Endothelial cell of umbilical vein (primary cell): ENCODE results near the gene ARTN. TPM values are rescaled to one million over a fixed set of nuclear protein-coding genes. Genes with fewer than 3 reads are reported as not detected.

Experiments used
- BruUV-seq: library from RNA; stranded (reverse); fragments of 400-500 nt; replicated peaks from 2 replicates; lab custom pipeline; 2021; lab: Mats Ljungman, UMichigan
- CTCF ChIA-PET: fragments of 300-600, 350-600 bp; sonication (Branson Sonifier 250); formaldehyde crosslinking; loops from one replicate; lab custom pipeline; 2021; ENCODE audit warnings: antibody characterized with exemption, inconsistent platforms; lab: Charles Lee
- POLR2A ChIA-PET: fragments of 300-600, 350-600 bp; sonication (Branson Sonifier 250); formaldehyde crosslinking; loops from one replicate; lab custom pipeline; 2021; ENCODE audit warnings: antibody characterized with exemption, inconsistent platforms; lab: Charles Lee
- DNase-seq: peaks from one replicate; pipeline ENCODE4 v3.0.0-alpha.2; 2011; ENCODE audit warnings: low read depth, low spot score
- FAIRE-seq: peaks from 2 replicates; lab custom pipeline; 2011; peaks lifted over from hg19 to GRCh38; lab: Jason Lieb, UNC
- H2AFZ ChIP-seq: 2 replicates; pipeline ENCODE4 v1.6.0; 2012; ENCODE audit warnings: low read depth, low read length, control low read depth, inconsistent platforms
- H3K27ac ChIP-seq: 2 replicates; pipeline ENCODE4 v1.5.1; 2011; ENCODE audit warnings: low read depth, mild to moderate bottlenecking, control low read depth, low read length, moderate library complexity; ENCODE audit not compliant: insufficient read depth
- H3K27me3 ChIP-seq, 2 experiments: 2 replicates each; pipeline versions ENCODE4 v1.6.0 to v1.6.1; 2011; ENCODE audit warnings: low read length in 2 of 2, mixed read lengths in 1 of 2; ENCODE audit not compliant: control insufficient read depth in 2 of 2, insufficient read depth in 2 of 2
- H3K36me3 ChIP-seq, 2 experiments: 2 replicates in 1 of 2; 3 replicates in 1 of 2; pipeline ENCODE4 v1.5.1; 2011; ENCODE audit warnings: low read length in 2 of 2, mild to moderate bottlenecking in 1 of 2, moderate library complexity in 1 of 2; ENCODE audit not compliant: control insufficient read depth in 2 of 2, insufficient read depth in 2 of 2; ENCODE audit errors: extremely low read depth in 1 of 2
- H3K4me1 ChIP-seq: 3 replicates; pipeline ENCODE4 v1.5.1; 2011; ENCODE audit warnings: mild to moderate bottlenecking, low read length; ENCODE audit not compliant: control insufficient read depth, insufficient read depth; ENCODE audit errors: extremely low read depth
- H3K4me2 ChIP-seq: 2 replicates; pipeline ENCODE4 v1.6.1; 2011; ENCODE audit warnings: low read length, control low read depth, mixed read lengths; ENCODE audit not compliant: insufficient read depth
- H3K4me3 ChIP-seq, 3 experiments: fragments of 200-600 bp in 1 of 3; sonication (generic), shearing (Covaris generic) in 1 of 3; replicated peaks in 1 of 3; 2 replicates each; pipeline ENCODE4 v1.5.1; 2011 to 2016; ENCODE audit warnings: control low read depth in 3 of 3, low read length in 3 of 3, mild to moderate bottlenecking in 2 of 3, inconsistent platforms in 1 of 3, low read depth in 1 of 3, moderate library complexity in 1 of 3; ENCODE audit not compliant: insufficient read depth in 1 of 3
- H3K79me2 ChIP-seq: 2 replicates; pipeline ENCODE4 v1.6.0; 2012; ENCODE audit warnings: low read length, inconsistent platforms; ENCODE audit not compliant: control insufficient read depth, insufficient read depth
- H3K9ac ChIP-seq: replicated peaks from 2 replicates; pipeline ENCODE3; 2011; ENCODE audit warnings: low read length, control low read depth; ENCODE audit not compliant: insufficient read depth; ENCODE audit errors: extremely low read depth
- H3K9me1 ChIP-seq: replicated peaks from 3 replicates; pipeline ENCODE4 v1.6.0; 2011; ENCODE audit warnings: mild to moderate bottlenecking, low read length; ENCODE audit not compliant: control insufficient read depth, insufficient read depth; ENCODE audit errors: extremely low read depth
- H3K9me3 ChIP-seq: replicated peaks from 2 replicates; pipeline ENCODE4 v1.5.1; 2012; ENCODE audit warnings: low read length, inconsistent platforms; ENCODE audit not compliant: control insufficient read depth, insufficient read depth
- H4K20me1 ChIP-seq: replicated peaks from 2 replicates; pipeline ENCODE3; 2011; ENCODE audit warnings: mild to moderate bottlenecking, low read length; ENCODE audit not compliant: control insufficient read depth, insufficient read depth; ENCODE audit errors: extremely low read depth
- CTCF ChIP-seq, 2 donors: IDR thresholded peaks; 1 replicate in 1 of 2; 2 replicates in 1 of 2; pipeline ENCODE4 v1.5.1; 2011; ENCODE audit warnings: low read length in 2 of 2, mild to moderate bottlenecking in 2 of 2, moderate library complexity in 2 of 2, control low read depth in 1 of 2, inconsistent platforms in 1 of 2, low read depth in 1 of 2; ENCODE audit not compliant: insufficient read depth in 1 of 2; ENCODE audit errors: extremely low read depth in 1 of 2
- EZH2 ChIP-seq: IDR thresholded peaks from 2 replicates; pipeline ENCODE4 v1.6.1; 2012; ENCODE audit warnings: borderline replicate concordance, low read depth, mild to moderate bottlenecking, moderate library complexity, low read length, inconsistent platforms; ENCODE audit not compliant: severe bottlenecking
- FOS ChIP-seq: IDR thresholded peaks from 2 replicates; pipeline ENCODE4 v1.6.1; 2011; ENCODE audit warnings: mild to moderate bottlenecking, low read length, moderate library complexity, borderline replicate concordance; ENCODE audit not compliant: insufficient read depth
- GATA2 ChIP-seq: IDR thresholded peaks from 2 replicates; pipeline ENCODE4 v1.7.0; 2011; ENCODE audit warnings: low read depth, mild to moderate bottlenecking, moderate library complexity, mixed read lengths, low read length; ENCODE audit not compliant: insufficient read length, insufficient read depth
- JUN ChIP-seq: IDR thresholded peaks from 2 replicates; pipeline ENCODE4 v1.6.1; 2011; ENCODE audit warnings: borderline replicate concordance, low read depth; ENCODE audit not compliant: insufficient read length, insufficient read depth
- MYC ChIP-seq: IDR thresholded peaks from one replicate; pipeline ENCODE4 v1.6.1; 2011; ENCODE audit warnings: mild to moderate bottlenecking, low read depth, low read length
- POLR2A ChIP-seq: IDR thresholded peaks from 2 replicates; pipeline ENCODE4 v1.6.1; 2012; ENCODE audit warnings: low read depth, mild to moderate bottlenecking, control low read depth, low read length
- POLR2AphosphoS5 ChIP-seq: IDR thresholded peaks from 2 replicates; pipeline ENCODE4 v1.6.1; 2012; ENCODE audit warnings: low read depth, mild to moderate bottlenecking, control low read depth, low read length, moderate library complexity; ENCODE audit not compliant: insufficient read depth
- dilution Hi-C: fragments of 300-500 bp; cut with MboI; formaldehyde crosslinking; loops from one replicate; pipeline ENCODE4 v1.15.0; 2019; ENCODE audit warnings: low sequenced_read_pairs; ENCODE audit not compliant: extremely low pct_ligation_motif_present
- intact Hi-C: fragments of 100-400 bp; cut with micrococcal nuclease; formaldehyde crosslinking; loops from one replicate; pipeline ENCODE4 v1.10.0; 2022
- polyA plus RNA-seq, 4 experiments: library from polyadenylated mRNA; depleted of rRNA in 3 of 4; stranded (reverse) in 3 of 4; unstranded in 1 of 4; fragments of >200 nt; gene quantifications; 2 replicates each; pipeline versions ENCODE4 v1.2.1 to v1.2.3, GENCODE V29; 2011 to 2012; ENCODE audit warnings: missing spikeins in 1 of 4
- total RNA-seq: library from RNA; stranded (reverse); gene quantifications from 2 replicates; pipeline ENCODE4 v1.2.3, GENCODE V29; 2021
- TF ChIP-seq, protein P1 (sequence below): IDR thresholded peaks from 2 replicates; pipeline ENCODE4 v1.6.1; 2011; ENCODE audit not compliant: insufficient read depth, insufficient read length

The ARTN gene
- total and polyA plus RNA-seq, 2 donors (not counting 3 experiments of a cell fraction or from before 2014, with no cell fraction given), result 0.11 to 0.18 TPM

DNA sequence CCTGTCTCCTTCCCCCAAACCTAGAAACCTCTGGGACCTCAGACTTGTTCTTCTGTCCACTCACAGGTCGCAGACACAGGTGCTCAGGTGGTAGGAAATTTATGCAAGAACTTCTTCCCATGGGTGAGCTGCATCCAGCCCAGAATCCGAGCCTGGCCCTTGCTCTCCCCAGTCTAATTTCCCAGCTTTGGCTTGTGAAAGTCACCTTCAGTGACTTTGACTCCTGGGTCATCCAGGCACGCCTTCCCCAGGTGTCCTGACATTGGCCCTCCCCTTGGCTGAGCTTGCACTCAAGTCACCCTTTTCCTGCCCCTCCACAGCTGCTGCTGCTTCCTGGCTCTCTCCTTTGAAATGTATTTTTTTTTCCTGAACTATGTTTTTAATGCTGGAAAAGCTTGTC lies 19.8 kb downstream of the ARTN start:
- Histone ChIP-seq H3K9me1 (no peaks in the 10 kb centered on the region), H4K20me1 (no peaks in the 10 kb centered on the region), H3K79me2 (no peaks in the 10 kb centered on the region), H3K4me2 (no peak overlapping the region), H2AFZ (no peak overlapping the region), H3K4me1 (peaks cover 1% of the 10 kb centered on the region), H3K4me3 (no peak overlapping the region), H3K9ac (no peak overlapping the region), H3K27me3 (no peaks in the 10 kb centered on the region), H3K27ac (no peak overlapping the region), H3K36me3 (peaks cover 5 to 20% of the 10 kb centered on the region in 2 experiments), H3K9me3 (no peaks in the 10 kb centered on the region)
- intact Hi-C loops (no loop called here), dilution Hi-C loops (no loop called here)
- DNase-seq, result no peak
- ChIA-PET POLR2A (no interaction called here), CTCF (interaction anchor here (1.6 to 1.7 kb wide), 2 partner anchors 22 to 95 kb away, joined by 4 to 5 read pairs; partner anchors contain the start of gene ATP6V0B)
- FAIRE-seq, result no peak
- no peak for TF ChIP-seq POLR2A
- no peak for TF ChIP-seq MYC
- no peak for TF ChIP-seq CTCF (IDR thresholded peaks at IDR 0.05; ENCODE audit: extremely low read depth in 1 of 2, insufficient read depth in 1 of 2, low read depth in 1 of 2, low read length in 2 of 2)
- no peak for TF ChIP-seq POLR2AphosphoS5
- TF ChIP-seq EZH2, result no peak
- no peak for TF ChIP-seq FOS
- BruUV-seq, result no TSS peak

GRCh38 chr1:43954036-43954435 lies 20.4 kb downstream of the ARTN start:
- CTCF ChIA-PET, result interaction anchor here (1.6 to 1.7 kb wide), 2 partner anchors 21 to 94 kb away, joined by 4 to 5 read pairs; partner anchors contain the start of gene ATP6V0B
- BruUV-seq, result no TSS peak
- H3K36me3 ChIP-seq, result peaks cover 5 to 27% of the 10 kb centered on the region in 2 experiments
- no peaks in the 10 kb centered on the region for H4K20me1 ChIP-seq
- H2AFZ ChIP-seq, result no peak overlapping the region
- no peaks in the 10 kb centered on the region for H3K9me1 ChIP-seq
- H3K4me1 ChIP-seq, result no peaks in the 10 kb centered on the region
- POLR2A ChIA-PET, result no interaction called here
- H3K27me3 ChIP-seq, result no peaks in the 10 kb centered on the region
- H3K9me3 ChIP-seq, result no peaks in the 10 kb centered on the region
- no peak overlapping the region for H3K9ac ChIP-seq
- DNase-seq, result no peak
- no peak overlapping the region for H3K4me3 ChIP-seq
- intact Hi-C loops (no loop called here), dilution Hi-C loops (no loop called here)
- H3K4me2 ChIP-seq, result no peak overlapping the region
- no peak for TF ChIP-seq POLR2AphosphoS5
- no peak for TF ChIP-seq MYC
- no peak for TF ChIP-seq EZH2
- no peak for TF ChIP-seq FOS
- no peak for TF ChIP-seq GATA2
- TF ChIP-seq CTCF (IDR thresholded peaks at IDR 0.05; ENCODE audit: extremely low read depth in 1 of 2, insufficient read depth in 1 of 2, low read depth in 1 of 2, low read length in 2 of 2), result no peak
- no peak for TF ChIP-seq JUN
- no peak for TF ChIP-seq POLR2A
- TF ChIP-seq, protein P1, sequence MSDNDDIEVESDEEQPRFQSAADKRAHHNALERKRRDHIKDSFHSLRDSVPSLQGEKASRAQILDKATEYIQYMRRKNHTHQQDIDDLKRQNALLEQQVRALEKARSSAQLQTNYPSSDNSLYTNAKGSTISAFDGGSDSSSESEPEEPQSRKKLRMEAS, result no peak
- no peak overlapping the region for H3K27ac ChIP-seq
- no peak for FAIRE-seq
- H3K79me2 ChIP-seq, result no peaks in the 10 kb centered on the region
